ENCODE measurements around the gene LMOD2.

DNA sequence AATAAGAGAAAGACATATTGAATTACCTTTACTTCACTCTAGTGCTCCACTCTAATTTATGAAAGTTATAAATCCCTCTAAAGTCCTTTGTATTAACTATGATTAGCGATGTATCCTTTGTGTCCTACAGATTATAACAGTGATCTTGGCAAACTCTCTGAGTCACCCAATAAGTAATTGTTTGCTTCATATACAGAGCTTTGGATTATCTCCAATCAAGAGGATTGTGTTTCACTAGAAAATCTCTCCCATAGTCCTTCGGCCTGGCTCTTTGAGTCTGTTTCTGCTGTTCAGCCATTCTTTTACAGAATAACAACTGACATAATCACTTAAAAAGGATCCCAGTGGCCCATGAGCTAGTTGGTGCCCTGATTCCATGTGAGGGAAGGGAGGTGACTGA is 9.5 kb downstream of the LMOD2 start:
- TF ChIP-seq EZH2 (IDR thresholded peaks at IDR 0.05; ENCODE audit: low read depth, unreplicated experiment) (no peak), EZH2phosphoT487 (IDR thresholded peaks at IDR 0.05; ENCODE audit: unreplicated experiment) (no peak), ZNF331 (CRISPR knock-in tag; IDR thresholded peaks at IDR 0.05; ENCODE audit: low read depth) (no peak), CREB1 (CRISPR knock-in tag; IDR thresholded peaks at IDR 0.05; ENCODE audit: low read depth) (no peak), POLR2AphosphoS5 (IDR thresholded peaks at IDR 0.05; ENCODE audit: low read depth) (no peak)
- TF ChIP-seq, protein P1, sequence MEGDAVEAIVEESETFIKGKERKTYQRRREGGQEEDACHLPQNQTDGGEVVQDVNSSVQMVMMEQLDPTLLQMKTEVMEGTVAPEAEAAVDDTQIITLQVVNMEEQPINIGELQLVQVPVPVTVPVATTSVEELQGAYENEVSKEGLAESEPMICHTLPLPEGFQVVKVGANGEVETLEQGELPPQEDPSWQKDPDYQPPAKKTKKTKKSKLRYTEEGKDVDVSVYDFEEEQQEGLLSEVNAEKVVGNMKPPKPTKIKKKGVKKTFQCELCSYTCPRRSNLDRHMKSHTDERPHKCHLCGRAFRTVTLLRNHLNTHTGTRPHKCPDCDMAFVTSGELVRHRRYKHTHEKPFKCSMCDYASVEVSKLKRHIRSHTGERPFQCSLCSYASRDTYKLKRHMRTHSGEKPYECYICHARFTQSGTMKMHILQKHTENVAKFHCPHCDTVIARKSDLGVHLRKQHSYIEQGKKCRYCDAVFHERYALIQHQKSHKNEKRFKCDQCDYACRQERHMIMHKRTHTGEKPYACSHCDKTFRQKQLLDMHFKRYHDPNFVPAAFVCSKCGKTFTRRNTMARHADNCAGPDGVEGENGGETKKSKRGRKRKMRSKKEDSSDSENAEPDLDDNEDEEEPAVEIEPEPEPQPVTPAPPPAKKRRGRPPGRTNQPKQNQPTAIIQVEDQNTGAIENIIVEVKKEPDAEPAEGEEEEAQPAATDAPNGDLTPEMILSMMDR (conservative IDR thresholded peaks at IDR 0.05; ENCODE audit: low read depth in 2 of 2) = no peak
- TF ChIP-seq, protein P2, sequence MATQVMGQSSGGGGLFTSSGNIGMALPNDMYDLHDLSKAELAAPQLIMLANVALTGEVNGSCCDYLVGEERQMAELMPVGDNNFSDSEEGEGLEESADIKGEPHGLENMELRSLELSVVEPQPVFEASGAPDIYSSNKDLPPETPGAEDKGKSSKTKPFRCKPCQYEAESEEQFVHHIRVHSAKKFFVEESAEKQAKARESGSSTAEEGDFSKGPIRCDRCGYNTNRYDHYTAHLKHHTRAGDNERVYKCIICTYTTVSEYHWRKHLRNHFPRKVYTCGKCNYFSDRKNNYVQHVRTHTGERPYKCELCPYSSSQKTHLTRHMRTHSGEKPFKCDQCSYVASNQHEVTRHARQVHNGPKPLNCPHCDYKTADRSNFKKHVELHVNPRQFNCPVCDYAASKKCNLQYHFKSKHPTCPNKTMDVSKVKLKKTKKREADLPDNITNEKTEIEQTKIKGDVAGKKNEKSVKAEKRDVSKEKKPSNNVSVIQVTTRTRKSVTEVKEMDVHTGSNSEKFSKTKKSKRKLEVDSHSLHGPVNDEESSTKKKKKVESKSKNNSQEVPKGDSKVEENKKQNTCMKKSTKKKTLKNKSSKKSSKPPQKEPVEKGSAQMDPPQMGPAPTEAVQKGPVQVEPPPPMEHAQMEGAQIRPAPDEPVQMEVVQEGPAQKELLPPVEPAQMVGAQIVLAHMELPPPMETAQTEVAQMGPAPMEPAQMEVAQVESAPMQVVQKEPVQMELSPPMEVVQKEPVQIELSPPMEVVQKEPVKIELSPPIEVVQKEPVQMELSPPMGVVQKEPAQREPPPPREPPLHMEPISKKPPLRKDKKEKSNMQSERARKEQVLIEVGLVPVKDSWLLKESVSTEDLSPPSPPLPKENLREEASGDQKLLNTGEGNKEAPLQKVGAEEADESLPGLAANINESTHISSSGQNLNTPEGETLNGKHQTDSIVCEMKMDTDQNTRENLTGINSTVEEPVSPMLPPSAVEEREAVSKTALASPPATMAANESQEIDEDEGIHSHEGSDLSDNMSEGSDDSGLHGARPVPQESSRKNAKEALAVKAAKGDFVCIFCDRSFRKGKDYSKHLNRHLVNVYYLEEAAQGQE (IDR thresholded peaks at IDR 0.05; ENCODE audit: unreplicated experiment) = no peak
